GM18873 (cell line): ENCODE results near the gene APLF.
A peak's percentile ranks its signal among the peaks of the same experiment; 100 is the strongest.

ENCODE experiments used
- ATAC-seq: cut with Tn5 transposase; IDR thresholded peaks from one replicate; pipeline ENCODE4 v1.9.1; 2021; ENCODE audit warnings: mild to moderate bottlenecking, moderate library complexity, moderate number of reproducible peaks; ENCODE audit not compliant: unreplicated experiment, low FRiP score

Gene APLF

GRCh38 chr2:68467077-68467960 lies at the start of gene APLF, which contains the start of gene FBXO48:
APLF (plus strand) TSS chr2:68467585; CDS start chr2:68467732, 147 bp downstream.
FBXO48 (minus strand) TSS chr2:68467294; CDS start chr2:68465145, 2,149 bp downstream.
- peak; percentile 95 for ATAC-seq

GRCh38 chr2:68417926-68418325 lies 49.5 kb upstream of the APLF start:
- no peak for ATAC-seq

GRCh38 chr2:68418419-68418818 lies 49.0 kb upstream of the APLF start:
- ATAC-seq: no peak

GRCh38 chr2:68418855-68419254 lies 48.5 kb upstream of the APLF start:
- ATAC-seq: no peak

- ATAC-seq: no peak
These were observed 47.0 kb upstream of the APLF start for GRCh38 chr2:68420254-68420910.

GRCh38 chr2:68423966-68424650 lies 43.3 kb upstream of the APLF start:
- peak; percentile 80 for ATAC-seq

- ATAC-seq: no peak
These were observed 41.9 kb upstream of the APLF start for GRCh38 chr2:68425503-68425902.

GRCh38 chr2:68426446-68426845 lies 40.9 kb upstream of the APLF start:
- no peak for ATAC-seq

GRCh38 chr2:68426848-68427579 lies 40.4 kb upstream of the APLF start:
- ATAC-seq: no peak

GRCh38 chr2:68428126-68428525 lies 39.3 kb upstream of the APLF start:
- ATAC-seq: no peak

GRCh38 chr2:68428746-68429145 lies 38.6 kb upstream of the APLF start:
- no peak for ATAC-seq

- no peak for ATAC-seq
These were observed 38.0 kb upstream of the APLF start for GRCh38 chr2:68429311-68429826.

GRCh38 chr2:68431316-68431972 lies 35.9 kb upstream of the APLF start:
- no peak for ATAC-seq

- ATAC-seq: no peak
These were observed 34.4 kb upstream of the APLF start for GRCh38 chr2:68432696-68433658.

GRCh38 chr2:68434981-68435380 lies 32.4 kb upstream of the APLF start:
- ATAC-seq: no peak

- ATAC-seq: no peak
These were observed 31.8 kb upstream of the APLF start for GRCh38 chr2:68435615-68436014.

- no peak for ATAC-seq
These were observed 31.1 kb upstream of the APLF start for GRCh38 chr2:68436270-68436669.

- no peak for ATAC-seq
These were observed 28.7 kb upstream of the APLF start for GRCh38 chr2:68438455-68439303.
